Measurements from ENCODE around the gene ZIK1.

The ZIK1 gene

DNA sequence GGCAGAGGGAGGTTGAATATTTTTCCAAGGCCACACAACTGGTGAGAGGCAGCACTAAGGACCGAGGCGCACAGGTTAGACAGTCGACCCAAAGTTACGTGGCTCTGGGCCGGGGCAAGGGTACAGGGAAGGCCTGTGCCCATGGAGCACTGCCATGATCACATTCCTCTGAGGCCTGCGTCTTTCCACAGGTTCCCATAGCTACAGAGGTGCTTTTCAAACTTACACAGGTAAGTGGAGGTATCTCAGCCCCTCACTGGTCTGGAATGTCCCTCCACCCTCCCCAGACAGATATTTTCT, 49.8 kb downstream of the ZIK1 start:
- DNase-seq = no peak
- TF ChIP-seq, protein P1, sequence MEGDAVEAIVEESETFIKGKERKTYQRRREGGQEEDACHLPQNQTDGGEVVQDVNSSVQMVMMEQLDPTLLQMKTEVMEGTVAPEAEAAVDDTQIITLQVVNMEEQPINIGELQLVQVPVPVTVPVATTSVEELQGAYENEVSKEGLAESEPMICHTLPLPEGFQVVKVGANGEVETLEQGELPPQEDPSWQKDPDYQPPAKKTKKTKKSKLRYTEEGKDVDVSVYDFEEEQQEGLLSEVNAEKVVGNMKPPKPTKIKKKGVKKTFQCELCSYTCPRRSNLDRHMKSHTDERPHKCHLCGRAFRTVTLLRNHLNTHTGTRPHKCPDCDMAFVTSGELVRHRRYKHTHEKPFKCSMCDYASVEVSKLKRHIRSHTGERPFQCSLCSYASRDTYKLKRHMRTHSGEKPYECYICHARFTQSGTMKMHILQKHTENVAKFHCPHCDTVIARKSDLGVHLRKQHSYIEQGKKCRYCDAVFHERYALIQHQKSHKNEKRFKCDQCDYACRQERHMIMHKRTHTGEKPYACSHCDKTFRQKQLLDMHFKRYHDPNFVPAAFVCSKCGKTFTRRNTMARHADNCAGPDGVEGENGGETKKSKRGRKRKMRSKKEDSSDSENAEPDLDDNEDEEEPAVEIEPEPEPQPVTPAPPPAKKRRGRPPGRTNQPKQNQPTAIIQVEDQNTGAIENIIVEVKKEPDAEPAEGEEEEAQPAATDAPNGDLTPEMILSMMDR (IDR thresholded peaks at IDR 0.05; ENCODE audit: low read depth, low read length, missing control alignments) = no peak
- Histone ChIP-seq H3K36me3 (replicated peaks) (peaks cover 11% of the 10 kb centered on the region), H3K27ac (no peak overlapping the region), H3K27me3 (replicated peaks) (no peaks in the 10 kb centered on the region), H3K4me3 (ENCODE audit: low read depth, low read length) (peak overlapping the region; percentile 91)
- in situ Hi-C loops (cut with HindIII; ENCODE audit: low pct_ligation_motif_present, low sequenced_read_pairs) = no loop called here

DNA sequence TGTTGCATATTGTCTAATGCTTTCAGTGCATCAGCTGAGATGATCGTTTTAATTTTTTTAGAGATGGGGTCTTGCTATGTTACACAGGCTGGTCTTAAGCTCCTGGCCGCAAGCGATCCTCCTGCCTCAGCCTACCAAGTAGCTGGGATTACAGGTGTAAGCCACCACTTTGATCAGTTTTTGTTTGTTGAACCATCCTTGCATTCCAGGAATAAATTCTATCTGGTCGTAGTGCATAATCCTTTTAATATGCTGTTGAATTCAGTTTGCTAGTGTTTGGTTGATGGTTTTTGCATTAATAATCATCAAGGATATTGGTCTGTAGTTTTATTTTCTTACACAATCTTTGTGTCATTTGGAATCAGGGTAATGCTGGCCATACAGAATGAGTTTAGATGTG, 53.4 kb downstream of the ZIK1 start:
- H3K27me3 ChIP-seq (replicated peaks) = no peaks in the 10 kb centered on the region
- TF ChIP-seq, protein P1 (IDR thresholded peaks at IDR 0.05; ENCODE audit: low read depth, low read length, missing control alignments) = no peak
- DNase-seq = no peak
- no peak overlapping the region for H3K27ac ChIP-seq
- peaks cover 41% of the 10 kb centered on the region for H3K36me3 ChIP-seq (replicated peaks)
- no peak overlapping the region for H3K4me3 ChIP-seq (ENCODE audit: low read depth, low read length)
- in situ Hi-C loops (cut with HindIII; ENCODE audit: low pct_ligation_motif_present, low sequenced_read_pairs) = no loop called here

DNA sequence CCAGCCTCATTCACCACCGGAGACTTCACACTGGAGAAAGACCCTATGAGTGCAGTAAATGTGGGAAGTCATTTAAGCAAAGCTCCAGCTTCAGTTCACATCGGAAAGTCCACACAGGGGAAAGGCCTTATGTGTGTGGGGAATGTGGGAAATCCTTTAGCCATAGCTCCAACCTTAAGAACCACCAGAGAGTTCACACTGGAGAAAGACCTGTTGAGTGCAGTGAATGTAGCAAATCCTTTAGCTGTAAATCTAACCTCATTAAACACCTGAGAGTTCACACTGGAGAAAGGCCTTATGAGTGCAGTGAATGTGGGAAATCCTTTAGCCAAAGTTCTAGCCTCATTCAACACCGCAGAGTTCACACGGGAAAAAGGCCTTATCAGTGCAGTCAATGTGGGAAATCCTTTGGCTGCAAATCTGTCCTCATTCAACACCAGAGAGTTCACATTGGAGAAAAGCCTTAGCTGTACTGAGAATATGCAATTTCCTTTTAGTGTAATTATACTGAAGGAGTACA, 57.8 kb downstream of the ZIK1 start:
- in situ Hi-C loops (cut with HindIII; ENCODE audit: low pct_ligation_motif_present, low sequenced_read_pairs) = no loop called here
- no peak for DNase-seq
- TF ChIP-seq, protein P1 (IDR thresholded peaks at IDR 0.05; ENCODE audit: low read depth, low read length, missing control alignments) = no peak
- no peak overlapping the region for H3K4me3 ChIP-seq (ENCODE audit: low read depth, low read length)
- peaks cover 31% of the 10 kb centered on the region for H3K36me3 ChIP-seq (replicated peaks)
- H3K27me3 ChIP-seq (replicated peaks) = no peaks in the 10 kb centered on the region
- H3K27ac ChIP-seq = no peak overlapping the region

DNA sequence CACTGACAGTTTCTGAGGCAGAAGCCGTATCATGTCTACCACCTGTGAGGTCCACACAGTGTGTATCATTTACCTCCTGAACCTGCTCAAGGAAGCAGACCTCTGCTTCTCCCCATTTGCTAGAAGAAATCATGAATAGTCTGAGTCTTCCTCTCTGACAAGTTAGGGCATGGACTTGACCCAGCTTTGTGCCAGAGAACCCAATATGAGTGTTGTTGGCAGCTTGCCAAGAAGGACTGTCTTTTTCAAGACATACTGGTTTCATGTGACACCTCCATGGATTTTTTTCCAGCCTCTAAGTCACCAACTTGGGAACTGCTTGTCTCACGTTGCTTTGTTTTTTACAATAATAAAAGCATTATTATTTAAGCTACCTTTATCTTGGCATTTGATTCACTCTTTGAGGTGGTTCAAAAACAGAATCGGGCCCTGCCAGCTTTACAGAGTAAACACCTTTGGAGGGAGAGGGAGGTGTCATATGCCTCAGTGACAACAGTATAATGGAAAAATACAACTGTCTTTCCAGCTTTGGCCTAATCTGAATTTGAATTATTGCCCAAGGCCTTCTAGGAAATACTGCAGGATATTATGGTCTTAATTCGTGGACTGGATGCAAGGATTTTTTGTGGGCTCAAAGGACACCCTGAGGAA, 58.6 kb downstream of the ZIK1 start:
- Histone ChIP-seq H3K27me3 (replicated peaks) (no peaks in the 10 kb centered on the region), H3K36me3 (replicated peaks) (peaks cover 31% of the 10 kb centered on the region), H3K27ac (no peak overlapping the region), H3K4me3 (ENCODE audit: low read depth, low read length) (no peak overlapping the region)
- in situ Hi-C loops (cut with HindIII; ENCODE audit: low pct_ligation_motif_present, low sequenced_read_pairs) = no loop called here
- TF ChIP-seq, protein P1 (IDR thresholded peaks at IDR 0.05; ENCODE audit: low read depth, low read length, missing control alignments) = no peak
- DNase-seq = no peak

Data from brain microvascular endothelial cell (primary cell).